Suppressor macrophage treated with lipopolysaccharide for 1 hour (primary cell): Measurements from ENCODE around the gene ANKRD37.

Experiments used
- DNase-seq, 3 donors: peaks; one replicate each; pipeline ENCODE4 v3.0.0-alpha.2; 2020 to 2022

ANKRD37 gene

GRCh38 chr4:185381288-185382196 lies 15.1 kb upstream of the ANKRD37 start:
- DNase-seq: no peak

GRCh38 chr4:185382754-185383153 lies 13.9 kb upstream of the ANKRD37 start:
- DNase-seq: no peak

GRCh38 chr4:185383451-185383850 lies 13.2 kb upstream of the ANKRD37 start:
- DNase-seq: no peak

GRCh38 chr4:185384061-185384460 lies 12.6 kb upstream of the ANKRD37 start:
- no peak for DNase-seq

GRCh38 chr4:185384930-185385331 lies 11.7 kb upstream of the ANKRD37 start:
- DNase-seq: no peak

GRCh38 chr4:185387957-185388356 lies 8.7 kb upstream of the ANKRD37 start:
- no peak for DNase-seq

GRCh38 chr4:185390941-185391340 lies 5.7 kb upstream of the ANKRD37 start:
- no peak for DNase-seq

- no peak for DNase-seq
Measured at GRCh38 chr4:185392156-185392555, 4.5 kb upstream of the ANKRD37 start.

GRCh38 chr4:185394568-185395237 lies 1.9 kb upstream of the ANKRD37 start:
- peak in 2 of 3 donors; percentile 23 to 24 for DNase-seq

GRCh38 chr4:185395238-185395955 lies 1.2 kb upstream of the ANKRD37 start, which contains the start of gene LRP2BP:
TSS of gene LRP2BP (minus strand) at chr4:185395924. CDS start at chr4:185378186, 17,738 bp downstream.
- DNase-seq: peak in 2 of 3 donors; percentile 13 to 31

- DNase-seq: peak; percentile 98 to 99 (median 98)
Measured at GRCh38 chr4:185395956-185396723, 501 bp upstream of the ANKRD37 start.

- DNase-seq: peak; percentile 10 to 79 (median 72)
Measured at GRCh38 chr4:185398618-185399017, 2.0 kb downstream of the ANKRD37 start.

- DNase-seq: no peak
Measured at GRCh38 chr4:185399466-185399865, 2.8 kb downstream of the ANKRD37 start.

- DNase-seq: no peak
Measured at GRCh38 chr4:185404031-185404430, 7.4 kb downstream of the ANKRD37 start.

- DNase-seq: peak; percentile 62 to 81 (median 81)
Measured at GRCh38 chr4:185405296-185405999, 8.8 kb downstream of the ANKRD37 start.

- DNase-seq: no peak
Measured at GRCh38 chr4:185408432-185408831, 11.8 kb downstream of the ANKRD37 start.

GRCh38 chr4:185411849-185412248 lies 15.2 kb downstream of the ANKRD37 start:
- peak; percentile 52 to 78 (median 71) for DNase-seq

- DNase-seq: peak in 1 of 3 donors; percentile 0
Measured at GRCh38 chr4:185412412-185412811, 15.8 kb downstream of the ANKRD37 start.

- DNase-seq: no peak
Measured at GRCh38 chr4:185416955-185417354, 20.3 kb downstream of the ANKRD37 start.

GRCh38 chr4:185421366-185422124 lies 24.9 kb downstream of the ANKRD37 start:
- no peak for DNase-seq
